B cell (primary cell): ENCODE results near the gene PRRT1. TPM values are rescaled to one million over a fixed set of nuclear protein-coding genes. Genes with fewer than 3 reads are reported as not detected.
A peak's percentile ranks its signal among the peaks of the same experiment; 100 is the strongest.

Experiments
- ATAC-seq: fragments of 200-7000 bp; cut with Tn5 transposase; one replicate; pipeline ENCODE4 v1.10.0; 2021; ENCODE audit warnings: low read depth, mild to moderate bottlenecking, moderate number of reproducible peaks, moderate library complexity
- CTCF ChIA-PET: fragments of 350-600 bp; sonication (Branson Sonifier 250); formaldehyde crosslinking; loops from one replicate; lab custom pipeline; 2021; ENCODE audit warnings: antibody characterized with exemption, inconsistent platforms; lab: Charles Lee
- POLR2A ChIA-PET: fragments of 350-600 bp; sonication (Branson Sonifier 250); formaldehyde crosslinking; loops from one replicate; lab custom pipeline; 2021; ENCODE audit warnings: antibody characterized with exemption; lab: Charles Lee
- DNase-seq: peaks from one replicate; pipeline ENCODE4 v3.0.0; 2013
- H2AFZ ChIP-seq: 2 replicates; pipeline ENCODE4 v1.6.1; 2012; ENCODE audit warnings: mild to moderate bottlenecking, low read depth, low read length; ENCODE audit not compliant: insufficient read depth, poor library complexity, severe bottlenecking
- H3K27ac ChIP-seq, 2 donors: 1 replicate in 1 of 2; 2 replicates in 1 of 2; pipeline ENCODE4 v1.5.1; 2012 to 2013; ENCODE audit warnings: low read length in 2 of 2, mild to moderate bottlenecking in 2 of 2, moderate library complexity in 1 of 2
- H3K27me3 ChIP-seq, 4 experiments: fragments of 200-600 bp in 1 of 4; sonication (generic) in 1 of 4; replicated peaks in 1 of 4; 1 replicate in 2 of 4; 2 replicates in 2 of 4; pipeline versions ENCODE4 v1.6.1 to v1.7.0; 2013 to 2016; ENCODE audit warnings: low read length in 3 of 4, mild to moderate bottlenecking in 2 of 4, mixed read lengths in 1 of 4, moderate library complexity in 1 of 4; ENCODE audit not compliant: insufficient read depth in 4 of 4, control insufficient read depth in 3 of 4; ENCODE audit errors: control extremely low read depth in 1 of 4
- H3K36me3 ChIP-seq, 2 experiments: replicated peaks in 1 of 2; 1 replicate in 1 of 2; 2 replicates in 1 of 2; pipeline versions ENCODE4 v1.6.1 to v1.7.1; 2013; ENCODE audit warnings: low read length in 1 of 2; ENCODE audit not compliant: insufficient read depth in 2 of 2, control insufficient read depth in 1 of 2; ENCODE audit errors: control extremely low read depth in 1 of 2, extremely low read depth in 1 of 2
- H3K4me1 ChIP-seq, 2 donors: fragments of 200-600 bp in 1 of 2; sonication (generic) in 1 of 2; 1 replicate in 1 of 2; 2 replicates in 1 of 2; pipeline versions ENCODE4 v1.5.1 to v1.6.1; 2013 to 2017; ENCODE audit warnings: low read length in 2 of 2; ENCODE audit not compliant: control insufficient read depth in 2 of 2, insufficient read depth in 2 of 2
- H3K4me2 ChIP-seq: replicated peaks from 2 replicates; pipeline ENCODE3; 2012; ENCODE audit warnings: mild to moderate bottlenecking, low read depth, low read length; ENCODE audit not compliant: poor library complexity, severe bottlenecking
- H3K4me3 ChIP-seq, 5 experiments: fragments of 200-600 bp in 1 of 5; sonication (generic) in 1 of 5; 1 replicate in 3 of 5; 2 replicates in 2 of 5; pipeline versions ENCODE4 v1.5.1 to v1.7.0; 2011 to 2016; ENCODE audit warnings: low read length in 4 of 5, mild to moderate bottlenecking in 4 of 5, low read depth in 2 of 5, control low read depth in 1 of 5, moderate library complexity in 1 of 5; ENCODE audit not compliant: insufficient read depth in 1 of 5; ENCODE audit errors: control extremely low read depth in 1 of 5, extremely low read depth in 1 of 5
- H3K79me2 ChIP-seq: fragments of 200-600 bp; sonication (generic); one replicate; pipeline ENCODE4 v1.6.0; 2016; ENCODE audit warnings: low read length; ENCODE audit not compliant: control insufficient read depth, insufficient read depth
- H3K9ac ChIP-seq: fragments of 200-600 bp; sonication (generic); 2 replicates; pipeline ENCODE4 v1.6.1; 2017; ENCODE audit warnings: mild to moderate bottlenecking, low read length, moderate library complexity
- H3K9me3 ChIP-seq, 3 donors: one replicate each; pipeline versions ENCODE4 v1.6.1 to v1.7.1; 2013; ENCODE audit warnings: low read length in 2 of 3; ENCODE audit not compliant: control insufficient read depth in 2 of 3, insufficient read depth in 1 of 3; ENCODE audit errors: control extremely low read depth in 1 of 3
- H4K20me1 ChIP-seq: 2 replicates; pipeline ENCODE4 v1.6.0; 2012; ENCODE audit warnings: mild to moderate bottlenecking, low read length; ENCODE audit not compliant: insufficient read depth, control insufficient read depth, poor library complexity, severe bottlenecking
- H3K27ac Mint-ChIP-seq: one replicate; pipeline ENCODE4 v1.8.0; 2021; ENCODE audit warnings: mixed read lengths
- H3K27me3 Mint-ChIP-seq: one replicate; pipeline ENCODE4 v1.8.0; 2021; ENCODE audit warnings: mixed read lengths
- H3K4me1 Mint-ChIP-seq: one replicate; pipeline ENCODE4 v1.8.0; 2021; ENCODE audit warnings: mixed read lengths
- H3K4me3 Mint-ChIP-seq: one replicate; pipeline ENCODE4 v1.8.0; 2021; ENCODE audit warnings: mixed read lengths
- H3K9me3 Mint-ChIP-seq: one replicate; pipeline ENCODE4 v1.8.0; 2022; ENCODE audit warnings: mixed read lengths; ENCODE audit not compliant: insufficient read depth
- CTCF ChIP-seq: fragments of 200-600 bp; IDR thresholded peaks from one replicate; pipeline ENCODE4 v1.8.0; 2022; ENCODE audit warnings: antibody characterized with exemption, mild to moderate bottlenecking
- EZH2 ChIP-seq: IDR thresholded peaks from 2 replicates; pipeline ENCODE4 v1.6.1; 2012; ENCODE audit warnings: borderline replicate concordance, low read depth, mild to moderate bottlenecking, moderate library complexity, low read length; ENCODE audit not compliant: insufficient read depth, poor library complexity, severe bottlenecking
- WGBS: methylation state at CpG from one replicate; pipeline ENCODE4 v1.1.5; 2013; ENCODE audit warnings: missing lambda C conversion rate; ENCODE audit not compliant: insufficient coverage; 5-methylcytosine and 5-hydroxymethylcytosine counted together
- intact Hi-C: fragments of 100-400 bp; cut with micrococcal nuclease; formaldehyde crosslinking; loops from one replicate; pipeline ENCODE4 v1.10.0; 2022
- polyA plus RNA-seq: library from polyadenylated mRNA; depleted of rRNA; stranded (reverse); fragments of >200 nt; gene quantifications from 2 replicates; pipeline ENCODE4 v1.2.3, GENCODE V29; 2012
- total RNA-seq, 2 donors: library from RNA; stranded (reverse); fragments of 120-200 nt in 1 of 2; gene quantifications; 1 replicate in 1 of 2; 2 replicates in 1 of 2; pipeline versions ENCODE4 v1.2.3 to v1.2.4, GENCODE V29; 2013 to 2022

The PRRT1 gene
- total and polyA plus RNA-seq, 2 donors (not counting 1 experiment from before 2014, with no cell fraction given) = not detected

GRCh38 chr6:32129297-32130088, 22.2 kb downstream of the PRRT1 start:
- 51% methylated on average over 22 of the region's 22 CpGs for WGBS
- DNase-seq (no peak), ATAC-seq (no peak)
- H3K27me3 ChIP-seq = no peaks in the 10 kb centered on the region
- H3K4me1 ChIP-seq = peaks cover 26 to 36% of the 10 kb centered on the region in 2 donors
- TF ChIP-seq EZH2 (no peak), CTCF (no peak)
- Mint-ChIP-seq H3K4me3 (peak overlapping the region; percentile 94), H3K27ac (peak overlapping the region; percentile 89), H3K4me1 (peaks cover 41% of the 10 kb centered on the region), H3K27me3 (peaks cover 7% of the 10 kb centered on the region), H3K9me3 (no peaks in the 10 kb centered on the region)
- H3K9me3 ChIP-seq = peaks cover 0 to 2% (median 0%) of the 10 kb centered on the region in 3 donors
- H3K79me2 ChIP-seq = peaks cover 40% of the 10 kb centered on the region
- intact Hi-C loops = loop anchor here (1.0 to 10.0 kb wide), 3 partner anchors 25 to 665 kb away; partner anchors contain the start of gene PPT2
- peaks cover 5 to 24% of the 10 kb centered on the region in 2 experiments for H3K36me3 ChIP-seq
- peak overlapping the region; percentile 46 to 87 for H3K27ac ChIP-seq
- H2AFZ ChIP-seq = peak overlapping the region; percentile 81
- H4K20me1 ChIP-seq = peaks cover 6% of the 10 kb centered on the region
- CTCF ChIA-PET = interaction anchor here (0.8 to 4.8 kb wide), 6 partner anchors 11 to 126 kb away, joined by 3 to 40 read pairs (median 6); partner anchors contain the start of gene GPSM3
- peak overlapping the region; percentile 79 for H3K4me2 ChIP-seq
- peak overlapping the region; percentile 14 to 87 (median 80) for H3K4me3 ChIP-seq
- POLR2A ChIA-PET = interaction anchor here (0.5 to 2.0 kb wide), 9 partner anchors 9 to 157 kb away, joined by 3 to 15 read pairs (median 8); partner anchors contain the start of genes DXO and GPSM3
- H3K9ac ChIP-seq = peak overlapping the region; percentile 79
